ENCODE measurements around the gene RALY.

RALY gene

GRCh38 chr20:33985280-33985679 is 8.4 kb upstream of the RALY start:
- no peaks in the 10 kb centered on the region for H4K20me1 ChIP-seq (ENCODE audit: insufficient read depth)
- TF ChIP-seq CTCF (conservative IDR thresholded peaks at IDR 0.05; ENCODE audit: low read depth, low read length): no peak
- no peaks in the 10 kb centered on the region for H3K27me3 ChIP-seq (ENCODE audit: insufficient read depth, low read depth)
- no peak overlapping the region for H3K27ac ChIP-seq
- no peaks in the 10 kb centered on the region for H3K36me3 ChIP-seq (ENCODE audit: insufficient read depth)
- H3K79me2 ChIP-seq (ENCODE audit: insufficient read depth, low read depth): no peaks in the 10 kb centered on the region
- no peak overlapping the region for H2AFZ ChIP-seq (ENCODE audit: low read depth)
- H3K4me2 ChIP-seq: no peak overlapping the region
- no peak overlapping the region for H3K4me3 ChIP-seq (IDR thresholded peaks at IDR 0.05; ENCODE audit: insufficient read depth, low read depth, low read length)
- H3K9ac ChIP-seq: no peak overlapping the region
- H3K4me1 ChIP-seq (ENCODE audit: low read depth, poor library complexity, severe bottlenecking): no peaks in the 10 kb centered on the region

- no peak overlapping the region for H3K4me3 ChIP-seq (IDR thresholded peaks at IDR 0.05; ENCODE audit: insufficient read depth, low read depth, low read length)
- H2AFZ ChIP-seq (ENCODE audit: low read depth): no peak overlapping the region
- H3K36me3 ChIP-seq (ENCODE audit: insufficient read depth): no peaks in the 10 kb centered on the region
- H3K27me3 ChIP-seq (ENCODE audit: insufficient read depth, low read depth): no peaks in the 10 kb centered on the region
- H3K4me2 ChIP-seq: no peak overlapping the region
- no peak overlapping the region for H3K9ac ChIP-seq
- H3K4me1 ChIP-seq (ENCODE audit: low read depth, poor library complexity, severe bottlenecking): peaks cover 3% of the 10 kb centered on the region
- no peak for TF ChIP-seq CTCF (conservative IDR thresholded peaks at IDR 0.05; ENCODE audit: low read depth, low read length)
- H3K79me2 ChIP-seq (ENCODE audit: insufficient read depth, low read depth): no peaks in the 10 kb centered on the region
- H3K27ac ChIP-seq: no peak overlapping the region
- H4K20me1 ChIP-seq (ENCODE audit: insufficient read depth): no peaks in the 10 kb centered on the region
Measured at GRCh38 chr20:33985830-33986229, 7.9 kb upstream of the RALY start.

GRCh38 chr20:33986560-33987216 is 7.0 kb upstream of the RALY start:
- no peak for TF ChIP-seq CTCF (conservative IDR thresholded peaks at IDR 0.05; ENCODE audit: low read depth, low read length)
- Histone ChIP-seq H3K4me3 (IDR thresholded peaks at IDR 0.05; ENCODE audit: insufficient read depth, low read depth, low read length) (no peak overlapping the region), H3K36me3 (ENCODE audit: insufficient read depth) (no peaks in the 10 kb centered on the region), H3K4me2 (no peak overlapping the region), H4K20me1 (ENCODE audit: insufficient read depth) (no peaks in the 10 kb centered on the region), H3K27ac (no peak overlapping the region), H3K4me1 (ENCODE audit: low read depth, poor library complexity, severe bottlenecking) (peaks cover 9% of the 10 kb centered on the region), H2AFZ (ENCODE audit: low read depth) (no peak overlapping the region), H3K27me3 (ENCODE audit: insufficient read depth, low read depth) (no peaks in the 10 kb centered on the region), H3K79me2 (ENCODE audit: insufficient read depth, low read depth) (peaks cover 8% of the 10 kb centered on the region), H3K9ac (no peak overlapping the region)

GRCh38 chr20:33990075-33990474 is 3.6 kb upstream of the RALY start:
- H3K4me3 ChIP-seq (IDR thresholded peaks at IDR 0.05; ENCODE audit: insufficient read depth, low read depth, low read length): no peak overlapping the region
- no peak overlapping the region for H3K27ac ChIP-seq
- no peaks in the 10 kb centered on the region for H3K36me3 ChIP-seq (ENCODE audit: insufficient read depth)
- H2AFZ ChIP-seq (ENCODE audit: low read depth): no peak overlapping the region
- H4K20me1 ChIP-seq (ENCODE audit: insufficient read depth): peaks cover 7% of the 10 kb centered on the region; the same call in 1 of the 2 replicates
- no peak overlapping the region for H3K9ac ChIP-seq
- no peak overlapping the region for H3K4me2 ChIP-seq
- H3K79me2 ChIP-seq (ENCODE audit: insufficient read depth, low read depth): peaks cover 32% of the 10 kb centered on the region
- peaks cover 18% of the 10 kb centered on the region for H3K4me1 ChIP-seq (ENCODE audit: low read depth, poor library complexity, severe bottlenecking)
- H3K27me3 ChIP-seq (ENCODE audit: insufficient read depth, low read depth): no peaks in the 10 kb centered on the region
- TF ChIP-seq CTCF (conservative IDR thresholded peaks at IDR 0.05; ENCODE audit: low read depth, low read length): no peak

Measured in KMS-11 (cell line).